COR-L47 (cell line): ENCODE results near the gene ABTB2.

Source experiments
- DNase-seq: peaks from one replicate; lab custom pipeline; 2025; lab: John Stamatoyannopoulos, UW

Gene ABTB2

GRCh38 chr11:34148504-34149165 is 209.2 kb downstream of the ABTB2 start:
- no peak for DNase-seq

GRCh38 chr11:34147581-34147980 is 210.2 kb downstream of the ABTB2 start:
- DNase-seq: no peak

- DNase-seq: no peak
Observed at GRCh38 chr11:34146866-34147265, 210.9 kb downstream of the ABTB2 start.

GRCh38 chr11:34146411-34146810 is 211.4 kb downstream of the ABTB2 start:
- DNase-seq: no peak

- no peak for DNase-seq
Observed at GRCh38 chr11:34145847-34146381, 211.9 kb downstream of the ABTB2 start.

- DNase-seq: no peak
Observed at GRCh38 chr11:34145073-34145472, 212.7 kb downstream of the ABTB2 start.

- no peak for DNase-seq
Observed at GRCh38 chr11:34143048-34143447, 214.8 kb downstream of the ABTB2 start.

- DNase-seq: no peak
Observed at GRCh38 chr11:34140149-34140548, 217.7 kb downstream of the ABTB2 start.

- DNase-seq: no peak
Observed at GRCh38 chr11:34139346-34139745, 218.5 kb downstream of the ABTB2 start.

GRCh38 chr11:34136420-34136819 is 221.4 kb downstream of the ABTB2 start:
- no peak for DNase-seq

GRCh38 chr11:34135439-34135838 is 222.4 kb downstream of the ABTB2 start:
- no peak for DNase-seq

- no peak for DNase-seq
Observed at GRCh38 chr11:34134765-34135164, 223.0 kb downstream of the ABTB2 start.

GRCh38 chr11:34132261-34132965 is 225.4 kb downstream of the ABTB2 start:
- no peak for DNase-seq

GRCh38 chr11:34128824-34129223 is 229.0 kb downstream of the ABTB2 start:
- no peak for DNase-seq

GRCh38 chr11:34126959-34127848 is 230.6 kb downstream of the ABTB2 start:
- no peak for DNase-seq

GRCh38 chr11:34124885-34125668 is 232.7 kb downstream of the ABTB2 start:
- no peak for DNase-seq

GRCh38 chr11:34120651-34121050 is 237.2 kb downstream of the ABTB2 start:
- no peak for DNase-seq

- no peak for DNase-seq
Observed at GRCh38 chr11:34114471-34114870, 243.3 kb downstream of the ABTB2 start.

- DNase-seq: no peak
Observed at GRCh38 chr11:34114014-34114413, 243.8 kb downstream of the ABTB2 start.

- DNase-seq: no peak
Observed at GRCh38 chr11:34111722-34112270, 246.0 kb downstream of the ABTB2 start.

GRCh38 chr11:34105957-34106504 is 251.8 kb downstream of the ABTB2 start:
- DNase-seq: no peak
